H9 (cell line): ENCODE results near the gene PBX1. TPM values are rescaled to one million over a fixed set of nuclear protein-coding genes. Genes with fewer than 3 reads are reported as not detected.
A peak's percentile ranks its signal among the peaks of the same experiment; 100 is the strongest.

ENCODE experiments used
- DNase-seq: peaks from one replicate; pipeline ENCODE4 v3.0.0-alpha.2; 2017
- H2AFZ ChIP-seq: one replicate; pipeline ENCODE4 v1.6.1; 2013; ENCODE audit warnings: mild to moderate bottlenecking, low read length, control low read depth, moderate library complexity
- H2AK5ac ChIP-seq: 2 replicates; pipeline ENCODE4 v1.6.1; 2013; ENCODE audit warnings: low read length, control low read depth, mixed read lengths; ENCODE audit not compliant: insufficient read length
- H2BK120ac ChIP-seq: one replicate; pipeline ENCODE4 v1.6.1; 2013; ENCODE audit warnings: low read depth, mild to moderate bottlenecking, low read length, control low read depth, inconsistent platforms; ENCODE audit not compliant: poor library complexity, severe bottlenecking
- H2BK12ac ChIP-seq: 2 replicates; pipeline ENCODE4 v1.6.1; 2013; ENCODE audit warnings: low read length, control low read depth, mixed read lengths, low read depth; ENCODE audit not compliant: insufficient read length
- H2BK15ac ChIP-seq: 2 replicates; pipeline ENCODE4 v1.6.1; 2013; ENCODE audit warnings: low read depth, low read length, control low read depth
- H2BK20ac ChIP-seq: one replicate; pipeline ENCODE4 v1.6.1; 2013; ENCODE audit warnings: low read depth, mild to moderate bottlenecking, low read length, control low read depth, inconsistent platforms; ENCODE audit not compliant: poor library complexity, severe bottlenecking
- H2BK5ac ChIP-seq: 2 replicates; pipeline ENCODE4 v1.6.1; 2013; ENCODE audit warnings: low read length, control low read depth, mixed read lengths; ENCODE audit not compliant: insufficient read length
- H3K14ac ChIP-seq: 2 replicates; pipeline ENCODE4 v1.6.1; 2013; ENCODE audit warnings: low read length, control low read depth; ENCODE audit not compliant: insufficient read depth
- H3K18ac ChIP-seq: 2 replicates; pipeline ENCODE4 v1.6.1; 2013; ENCODE audit warnings: low read depth, mild to moderate bottlenecking, mixed read lengths, low read length, control low read depth; ENCODE audit not compliant: insufficient read length
- H3K23ac ChIP-seq: 2 replicates; pipeline ENCODE4 v1.6.1; 2013; ENCODE audit warnings: low read length, control low read depth, mixed read lengths, low read depth; ENCODE audit not compliant: insufficient read length
- H3K23me2 ChIP-seq: 2 replicates; pipeline ENCODE4 v1.6.1; 2013; ENCODE audit warnings: low read depth, mild to moderate bottlenecking, mixed read lengths, low read length, control low read depth; ENCODE audit not compliant: insufficient read length, poor library complexity, severe bottlenecking
- H3K27ac ChIP-seq: 2 replicates; pipeline ENCODE4 v1.5.1; 2013; ENCODE audit warnings: low read length, control low read depth, mixed read lengths, low read depth; ENCODE audit not compliant: insufficient read length
- H3K27me3 ChIP-seq: 2 replicates; pipeline ENCODE4 v1.6.1; 2013; ENCODE audit warnings: low read length, control low read depth, inconsistent platforms; ENCODE audit not compliant: insufficient read depth
- H3K4ac ChIP-seq: 2 replicates; pipeline ENCODE4 v1.6.1; 2013; ENCODE audit warnings: low read depth, mild to moderate bottlenecking, control low read depth, inconsistent platforms, low read length, moderate library complexity
- H3K4me1 ChIP-seq: 2 replicates; pipeline ENCODE4 v1.6.1; 2013; ENCODE audit warnings: low read length, control low read depth, inconsistent platforms; ENCODE audit not compliant: insufficient read depth
- H3K4me2 ChIP-seq: 2 replicates; pipeline ENCODE4 v1.6.1; 2013; ENCODE audit warnings: low read length, control low read depth, mixed read lengths; ENCODE audit not compliant: insufficient read length, insufficient read depth
- H3K56ac ChIP-seq: 2 replicates; pipeline ENCODE4 v1.6.1; 2013; ENCODE audit warnings: low read depth, mild to moderate bottlenecking, mixed read lengths, low read length, control low read depth; ENCODE audit not compliant: insufficient read length
- H3K79me1 ChIP-seq: 2 replicates; pipeline ENCODE4 v1.6.1; 2013; ENCODE audit warnings: low read depth, mild to moderate bottlenecking, moderate library complexity, low read length, control low read depth, inconsistent platforms; ENCODE audit not compliant: insufficient read depth, poor library complexity, severe bottlenecking
- H3K79me2 ChIP-seq: 2 replicates; pipeline ENCODE4 v1.6.1; 2013; ENCODE audit warnings: low read length, control low read depth, inconsistent platforms; ENCODE audit not compliant: insufficient read depth
- H3K9ac ChIP-seq: 2 replicates; pipeline ENCODE4 v1.6.1; 2013; ENCODE audit warnings: low read length, control low read depth, mixed read lengths; ENCODE audit not compliant: insufficient read length; ENCODE audit errors: extremely low read depth
- H3K9me3 ChIP-seq: one replicate; pipeline ENCODE4 v1.6.1; 2013; ENCODE audit warnings: low read depth, low read length, inconsistent platforms; ENCODE audit not compliant: control insufficient read depth
- H3T11ph ChIP-seq: one replicate; pipeline ENCODE4 v1.6.1; 2013; ENCODE audit warnings: mild to moderate bottlenecking, low read length, control low read depth, inconsistent platforms
- H4K20me1 ChIP-seq: one replicate; pipeline ENCODE4 v1.6.1; 2013; ENCODE audit not compliant: control insufficient read depth, insufficient read length, insufficient read depth
- H4K5ac ChIP-seq: 2 replicates; pipeline ENCODE4 v1.6.1; 2013; ENCODE audit warnings: low read depth, mild to moderate bottlenecking, mixed read lengths, low read length, control low read depth; ENCODE audit not compliant: insufficient read length
- H4K8ac ChIP-seq: replicated peaks from 2 replicates; pipeline ENCODE4 v1.6.1; 2013; ENCODE audit warnings: low read length, control low read depth, mixed read lengths, low read depth; ENCODE audit not compliant: insufficient read length
- H4K91ac ChIP-seq: 2 replicates; pipeline ENCODE4 v1.6.1; 2013; ENCODE audit warnings: low read depth, mild to moderate bottlenecking, moderate library complexity, mixed read lengths, low read length, control low read depth; ENCODE audit not compliant: insufficient read length
- H3K27ac Mint-ChIP-seq, 3 experiments: 2 replicates in 2 of 3; 3 replicates in 1 of 3; pipeline ENCODE4 v1.8.0; 2020 to 2021; ENCODE audit warnings: mixed read lengths in 3 of 3, mild to moderate bottlenecking in 1 of 3, moderate library complexity in 1 of 3
- H3K27me3 Mint-ChIP-seq: 2 replicates; pipeline ENCODE4 v1.8.0; 2021; ENCODE audit warnings: low read depth, mild to moderate bottlenecking, moderate library complexity, mixed read lengths
- H3K36me3 Mint-ChIP-seq, 3 experiments: 2 replicates in 2 of 3; 3 replicates in 1 of 3; pipeline ENCODE4 v1.8.0; 2020 to 2021; ENCODE audit warnings: low read depth in 3 of 3, mixed read lengths in 3 of 3; ENCODE audit not compliant: insufficient read depth in 1 of 3
- H3K4me1 Mint-ChIP-seq, 2 experiments: 2 replicates each; pipeline ENCODE4 v1.8.0; 2020; ENCODE audit warnings: mixed read lengths in 2 of 2
- H3K4me3 Mint-ChIP-seq, 2 experiments: 2 replicates in 1 of 2; 3 replicates in 1 of 2; pipeline ENCODE4 v1.8.0; 2020 to 2021; ENCODE audit warnings: mild to moderate bottlenecking in 2 of 2, mixed read lengths in 2 of 2, moderate library complexity in 1 of 2
- H3K9me3 Mint-ChIP-seq, 2 experiments: 2 replicates in 1 of 2; 3 replicates in 1 of 2; pipeline ENCODE4 v1.8.0; 2020; ENCODE audit warnings: mild to moderate bottlenecking in 2 of 2, mixed read lengths in 2 of 2, moderate library complexity in 1 of 2
- CTCF ChIP-seq: fragments of 200-600 bp; sonication (generic); conservative IDR thresholded peaks from 3 replicates; pipeline ENCODE4 v1.8.0; 2021; ENCODE audit warnings: antibody characterized with exemption, mild to moderate bottlenecking
- WGBS: extraction: QIAGEN DNeasy Blood & Tissue Kit; methylation state at CpG from one replicate; pipeline ENCODE4 v1.1.7; 2013; ENCODE audit warnings: missing lambda C conversion rate, low lambda C conversion rate, mixed read lengths; ENCODE audit not compliant: insufficient read length; ENCODE audit errors: extremely low coverage; 5-methylcytosine and 5-hydroxymethylcytosine counted together
- total RNA-seq: library from RNA; stranded (reverse); gene quantifications from 2 replicates; pipeline ENCODE4 v1.2.1, GENCODE V29; 2021

PBX1 gene
- total RNA-seq, 1 experiment from 2014 or later, result 142 TPM

GRCh38 chr1:164599272-164599671 lies 40.3 kb downstream of the PBX1 start:
- WGBS, result no CpG with 5 or more reads among the region's 5 CpGs
- Histone ChIP-seq H2AK5ac (no peak overlapping the region), H3K79me2 (peaks cover 16% of the 10 kb centered on the region; the same call in 1 of the 2 replicates)

More at GRCh38 chr1:164599272-164599671, 40.3 kb downstream of the PBX1 start:
- Histone ChIP-seq H3K18ac (no peak overlapping the region), H3K9ac (no peak overlapping the region), H3K23me2 (peaks cover 5% of the 10 kb centered on the region), H3K79me1 (no peaks in the 10 kb centered on the region), H3K4ac (no peak overlapping the region), H3K56ac (no peak overlapping the region), H3K9me3 (no peaks in the 10 kb centered on the region), H4K5ac (no peak overlapping the region), H3T11ph (no peak overlapping the region), H4K8ac (no peak overlapping the region), H3K23ac (no peak overlapping the region), H2BK12ac (peak overlapping the region; percentile 33), H2BK5ac (no peak overlapping the region), H3K27me3 (no peaks in the 10 kb centered on the region), H3K14ac (no peak overlapping the region), H3K4me1 (peaks cover 16% of the 10 kb centered on the region), H2AFZ (no peak overlapping the region), H2BK20ac (no peak overlapping the region), H4K20me1 (no peaks in the 10 kb centered on the region), H4K91ac (no peak overlapping the region), H3K4me2 (no peak overlapping the region), H2BK120ac (no peak overlapping the region), H2BK15ac (no peak overlapping the region), H3K27ac (no peak overlapping the region)
- no peak for DNase-seq
- TF ChIP-seq CTCF, result no peak
- no peaks in the 10 kb centered on the region for H3K27me3 Mint-ChIP-seq
- no peaks in the 10 kb centered on the region for H3K9me3 Mint-ChIP-seq
- H3K4me3 Mint-ChIP-seq, result no peak overlapping the region
- peaks cover 14 to 30% (median 21%) of the 10 kb centered on the region in 3 experiments for H3K36me3 Mint-ChIP-seq
- peaks cover 76 to 80% of the 10 kb centered on the region in 2 experiments for H3K4me1 Mint-ChIP-seq
- peak overlapping the region in 2 of 3 experiments; percentile 84; a peak in 3 of 7 replicates for H3K27ac Mint-ChIP-seq
